ENCODE data around the gene RIMBP2. TPM values are rescaled to one million over a fixed set of nuclear protein-coding genes. Genes with fewer than 3 reads are reported as not detected.

The RIMBP2 gene
- total RNA-seq, 1 donor from 2014 or later: not detected

DNA sequence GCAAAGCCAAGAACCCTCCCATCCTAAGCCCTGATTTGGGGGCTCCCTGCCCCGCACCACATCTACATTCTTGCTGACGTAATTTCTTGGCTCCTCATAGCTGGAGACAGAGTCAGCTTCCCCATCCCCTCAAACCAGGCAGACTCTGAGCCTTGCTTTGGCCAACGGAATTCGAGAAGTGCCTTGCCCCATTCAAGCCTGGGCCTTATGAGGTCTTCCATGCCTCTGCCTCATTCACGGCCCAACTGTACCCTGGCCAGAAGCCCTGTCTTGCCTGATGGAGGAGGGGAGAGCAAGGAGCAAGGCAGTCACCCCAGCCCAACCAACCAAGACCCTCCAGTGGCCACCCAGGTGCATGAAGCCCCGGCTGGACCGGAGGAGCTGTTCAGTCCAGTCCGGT is 214.3 kb downstream of the RIMBP2 start:
- DNase-seq (ENCODE audit: low spot score): no peak
- no peak overlapping the region for H3K4me3 Mint-ChIP-seq
- intact Hi-C loops (cut with micrococcal nuclease): no loop called here
- no peaks in the 10 kb centered on the region for H3K4me1 Mint-ChIP-seq (ENCODE audit: low read depth)
- H3K36me3 Mint-ChIP-seq (ENCODE audit: low read depth): no peaks in the 10 kb centered on the region
- no peak overlapping the region for H3K27ac Mint-ChIP-seq
- no peaks in the 10 kb centered on the region for H3K9me3 Mint-ChIP-seq
- H3K27me3 Mint-ChIP-seq (ENCODE audit: insufficient read depth): no peaks in the 10 kb centered on the region

DNA sequence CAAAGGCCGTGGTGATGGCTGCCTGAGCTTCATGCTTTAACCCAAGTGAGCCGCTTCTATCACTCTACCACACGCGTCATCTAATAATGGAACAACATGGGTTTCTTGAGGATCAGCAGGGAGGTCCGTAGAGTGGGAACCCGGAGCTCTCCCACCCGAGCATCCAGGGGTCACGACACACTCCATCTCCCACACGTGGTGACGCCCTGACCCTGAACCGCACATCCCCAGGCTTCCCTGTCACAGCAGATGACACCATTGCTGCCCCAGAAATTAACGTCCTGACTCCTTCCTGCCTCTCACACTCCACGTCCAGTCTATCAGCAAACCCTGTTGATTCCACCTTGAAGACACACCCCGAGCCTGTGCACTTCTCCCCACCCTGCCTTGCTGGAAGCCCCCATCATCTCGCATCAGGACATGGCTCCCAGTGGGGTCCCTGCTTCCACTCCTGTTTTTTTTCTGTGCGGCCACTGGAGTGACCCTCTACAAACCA is 215.2 kb downstream of the RIMBP2 start:
- Mint-ChIP-seq H3K27ac (no peak overlapping the region), H3K27me3 (ENCODE audit: insufficient read depth) (no peaks in the 10 kb centered on the region)
- intact Hi-C loops (cut with micrococcal nuclease): no loop called here

DNA sequence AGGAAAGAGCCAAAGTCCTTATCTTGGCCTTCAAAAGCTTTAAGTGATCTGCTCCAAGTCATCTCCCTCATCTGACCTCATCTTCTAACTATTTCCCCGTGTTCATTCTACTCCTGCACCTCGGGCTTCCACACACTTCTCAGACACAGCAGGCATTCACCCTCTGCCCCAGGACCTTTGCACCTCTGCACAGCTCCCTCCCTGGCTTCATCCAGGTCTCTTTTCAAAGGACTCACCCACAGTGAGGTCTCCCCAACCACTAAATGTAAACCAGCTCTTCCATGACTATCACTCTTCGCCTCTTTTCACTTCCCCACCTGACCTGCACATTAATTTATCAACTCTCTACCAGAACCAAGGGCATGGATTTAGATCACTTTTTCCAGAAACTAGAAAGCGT is 216.6 kb downstream of the RIMBP2 start:
- intact Hi-C loops (cut with micrococcal nuclease): no loop called here
- no peak for DNase-seq (ENCODE audit: low spot score)
- H3K9me3 Mint-ChIP-seq: no peaks in the 10 kb centered on the region
- H3K36me3 Mint-ChIP-seq (ENCODE audit: low read depth): no peaks in the 10 kb centered on the region
- H3K4me3 Mint-ChIP-seq: no peak overlapping the region
- no peak overlapping the region for H3K27ac Mint-ChIP-seq
- H3K4me1 Mint-ChIP-seq (ENCODE audit: low read depth): no peaks in the 10 kb centered on the region
- no peaks in the 10 kb centered on the region for H3K27me3 Mint-ChIP-seq (ENCODE audit: insufficient read depth)

More for the DNA sequence above, 215.2 kb downstream of the RIMBP2 start:
- Mint-ChIP-seq H3K9me3 (no peaks in the 10 kb centered on the region), H3K36me3 (ENCODE audit: low read depth) (no peaks in the 10 kb centered on the region), H3K4me1 (ENCODE audit: low read depth) (no peaks in the 10 kb centered on the region), H3K4me3 (no peak overlapping the region)
- no peak for DNase-seq (ENCODE audit: low spot score)

DNA sequence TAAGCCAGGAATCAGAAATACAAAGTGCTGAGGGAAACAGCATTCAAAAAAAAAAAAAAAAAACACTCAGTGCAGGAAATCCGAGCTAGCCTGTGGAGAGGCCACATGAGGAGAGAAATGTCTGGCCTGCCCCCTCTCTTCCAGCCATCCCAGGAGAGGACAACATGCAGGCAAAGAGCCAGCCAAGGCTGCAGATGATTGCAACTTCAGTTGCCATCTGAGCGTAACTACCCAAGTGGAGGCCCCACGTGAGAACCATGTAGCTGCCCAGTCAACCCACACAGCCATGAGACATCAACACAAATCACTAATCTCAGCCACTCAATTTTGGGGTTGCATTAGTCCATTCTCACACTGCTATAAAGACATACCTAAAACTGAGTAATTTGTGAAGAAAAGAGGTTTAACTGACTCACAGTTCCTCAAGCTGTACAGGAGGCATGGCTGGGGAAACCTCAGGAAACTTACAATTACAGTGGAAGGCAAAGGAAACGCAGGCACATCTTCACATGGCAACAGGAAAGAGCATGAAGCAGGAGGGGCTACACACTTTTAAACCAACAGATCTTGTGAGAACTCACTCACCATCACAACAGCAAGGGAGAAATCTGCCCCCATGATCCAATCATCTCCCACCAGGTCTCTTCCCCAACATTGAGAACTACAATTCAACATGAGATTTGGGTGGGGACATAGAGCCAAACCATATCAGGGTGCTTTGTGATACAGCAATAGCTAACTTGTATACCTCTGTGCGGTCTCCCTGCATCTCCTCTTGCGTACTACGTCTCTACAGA is 217.3 kb downstream of the RIMBP2 start:
- Mint-ChIP-seq H3K4me3 (no peak overlapping the region), H3K9me3 (no peaks in the 10 kb centered on the region), H3K36me3 (ENCODE audit: low read depth) (no peaks in the 10 kb centered on the region), H3K27ac (no peak overlapping the region), H3K27me3 (ENCODE audit: insufficient read depth) (no peaks in the 10 kb centered on the region), H3K4me1 (ENCODE audit: low read depth) (no peaks in the 10 kb centered on the region)
- intact Hi-C loops (cut with micrococcal nuclease): no loop called here
- DNase-seq (ENCODE audit: low spot score): no peak

DNA sequence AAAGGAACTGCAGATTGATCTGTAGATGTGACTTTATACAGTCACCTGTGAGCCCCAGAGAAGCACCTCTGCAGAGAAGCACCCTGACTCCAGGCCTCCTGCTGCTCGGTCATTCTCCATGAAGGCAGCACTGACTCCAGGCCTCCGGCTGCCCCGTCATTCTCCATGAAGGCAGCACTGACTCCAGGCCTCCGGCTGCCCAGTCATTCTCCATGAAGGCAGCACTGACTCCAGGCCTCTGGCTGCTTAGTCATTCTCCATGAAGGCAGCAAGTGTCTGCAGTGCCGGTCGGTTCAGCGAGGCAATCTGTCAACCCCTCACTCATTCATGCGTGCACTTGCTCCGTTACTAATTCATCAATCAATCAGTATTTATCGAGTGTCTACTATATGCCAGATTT is 218.1 kb downstream of the RIMBP2 start:
- DNase-seq (ENCODE audit: low spot score): no peak
- Mint-ChIP-seq H3K27me3 (ENCODE audit: insufficient read depth) (no peaks in the 10 kb centered on the region), H3K4me3 (no peak overlapping the region)

DNA sequence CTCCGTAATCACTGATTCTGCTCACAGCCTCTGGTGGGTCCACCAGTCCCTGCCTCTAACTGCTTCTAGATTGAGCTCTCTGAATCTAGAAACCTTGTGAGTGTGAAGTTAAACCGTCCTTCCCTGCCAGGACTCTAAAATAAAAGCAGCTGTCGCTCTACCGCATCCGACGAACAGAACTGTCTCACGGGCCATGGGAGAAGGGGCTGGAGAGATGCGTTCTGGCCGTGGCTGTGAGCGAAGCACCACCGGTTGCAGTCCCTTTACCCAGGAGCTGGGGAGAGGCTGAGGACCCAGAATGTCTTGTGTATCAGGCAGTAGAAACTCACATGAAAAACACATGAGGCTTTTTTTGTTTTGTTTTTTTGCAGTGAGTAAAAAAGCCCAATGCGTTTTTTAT is 218.8 kb downstream of the RIMBP2 start:
- H3K9me3 Mint-ChIP-seq: no peaks in the 10 kb centered on the region
- intact Hi-C loops (cut with micrococcal nuclease): no loop called here
- no peaks in the 10 kb centered on the region for H3K27me3 Mint-ChIP-seq (ENCODE audit: insufficient read depth)
- H3K4me3 Mint-ChIP-seq: no peak overlapping the region
- H3K36me3 Mint-ChIP-seq (ENCODE audit: low read depth): no peaks in the 10 kb centered on the region
- DNase-seq (ENCODE audit: low spot score): no peak
- no peaks in the 10 kb centered on the region for H3K4me1 Mint-ChIP-seq (ENCODE audit: low read depth)
- H3K27ac Mint-ChIP-seq: no peak overlapping the region

More for the DNA sequence above, 218.1 kb downstream of the RIMBP2 start:
- H3K27ac Mint-ChIP-seq: no peak overlapping the region
- H3K9me3 Mint-ChIP-seq: no peaks in the 10 kb centered on the region
- H3K4me1 Mint-ChIP-seq (ENCODE audit: low read depth): no peaks in the 10 kb centered on the region
- no peaks in the 10 kb centered on the region for H3K36me3 Mint-ChIP-seq (ENCODE audit: low read depth)
- intact Hi-C loops (cut with micrococcal nuclease): no loop called here

DNA sequence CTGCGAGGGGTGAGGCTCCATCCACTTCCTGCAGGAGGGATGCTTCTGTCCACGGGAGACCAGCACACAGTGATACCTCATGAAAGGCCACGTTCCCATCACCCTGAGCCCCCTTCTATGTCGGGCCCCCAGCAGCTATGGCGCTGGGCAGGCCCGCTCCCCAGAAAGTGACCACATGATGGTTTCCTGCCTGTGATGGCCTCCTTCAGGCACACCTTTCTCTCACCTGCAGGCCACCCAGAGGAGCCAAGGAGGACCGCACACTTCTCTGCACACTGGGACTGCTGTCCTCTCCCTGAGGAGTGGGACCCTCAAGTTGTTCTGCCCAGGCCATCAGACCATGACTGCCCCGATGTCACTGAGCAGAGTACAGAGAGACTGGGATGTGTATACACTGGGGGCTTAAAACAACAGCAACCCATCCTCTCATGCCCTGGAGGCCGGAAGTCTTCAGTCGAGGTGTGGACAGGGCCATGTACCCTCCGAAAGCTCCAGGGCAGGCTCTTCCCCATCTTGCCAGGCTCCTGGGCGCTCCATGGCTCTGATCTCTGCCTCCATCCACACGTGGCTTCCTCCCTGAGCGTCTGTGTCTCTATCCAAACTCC is 219.5 kb downstream of the RIMBP2 start:
- H3K4me3 Mint-ChIP-seq: no peak overlapping the region
- H3K9me3 Mint-ChIP-seq: no peaks in the 10 kb centered on the region
- H3K36me3 Mint-ChIP-seq (ENCODE audit: low read depth): no peaks in the 10 kb centered on the region
- H3K27ac Mint-ChIP-seq: no peak overlapping the region
- intact Hi-C loops (cut with micrococcal nuclease): no loop called here
- DNase-seq (ENCODE audit: low spot score): no peak
- no peaks in the 10 kb centered on the region for H3K4me1 Mint-ChIP-seq (ENCODE audit: low read depth)
- no peaks in the 10 kb centered on the region for H3K27me3 Mint-ChIP-seq (ENCODE audit: insufficient read depth)

DNA sequence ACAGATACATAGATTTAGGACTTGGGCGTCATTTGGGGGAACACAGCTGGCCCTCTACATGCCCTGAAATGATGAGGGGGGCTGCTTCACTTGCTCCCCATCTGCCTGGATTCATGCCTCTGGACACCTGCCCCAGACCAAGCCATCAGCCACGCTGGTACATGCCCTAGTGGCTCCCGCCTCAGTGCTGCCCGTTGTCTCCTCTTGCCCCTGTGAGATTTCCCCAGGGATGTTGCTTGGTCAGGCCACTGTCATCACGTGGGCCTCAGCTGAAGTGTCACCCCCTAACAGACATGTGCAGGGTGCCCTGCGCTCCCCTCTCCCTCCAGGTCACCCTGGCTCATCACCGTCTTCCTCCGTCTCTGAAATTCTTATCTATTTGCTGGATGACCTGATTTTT is 220.9 kb downstream of the RIMBP2 start:
- Mint-ChIP-seq H3K9me3 (no peaks in the 10 kb centered on the region), H3K27me3 (ENCODE audit: insufficient read depth) (no peaks in the 10 kb centered on the region), H3K4me3 (no peak overlapping the region), H3K4me1 (ENCODE audit: low read depth) (no peaks in the 10 kb centered on the region), H3K27ac (no peak overlapping the region), H3K36me3 (ENCODE audit: low read depth) (no peaks in the 10 kb centered on the region)
- no peak for DNase-seq (ENCODE audit: low spot score)
- intact Hi-C loops (cut with micrococcal nuclease): no loop called here

DNA sequence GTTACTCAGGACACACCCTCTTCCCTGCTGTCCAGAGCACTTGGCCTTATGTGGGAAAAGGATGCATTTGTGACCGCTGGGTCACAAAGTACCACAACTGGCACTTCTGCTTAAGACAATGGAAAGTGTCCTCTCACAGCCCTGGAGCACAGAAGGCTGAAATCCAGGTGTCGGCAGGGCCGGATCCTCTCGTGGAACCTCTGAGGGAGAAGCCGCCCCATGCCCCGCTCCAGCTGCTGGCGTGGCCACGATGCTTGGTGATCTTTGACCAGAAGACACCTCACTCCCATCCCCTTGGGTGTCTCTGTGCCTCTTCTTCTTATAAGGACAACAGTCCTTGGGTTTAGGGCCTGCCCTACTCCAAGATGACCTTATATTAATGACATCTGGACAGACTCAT is 221.4 kb downstream of the RIMBP2 start:
- H3K27me3 Mint-ChIP-seq (ENCODE audit: insufficient read depth): no peaks in the 10 kb centered on the region
- H3K36me3 Mint-ChIP-seq (ENCODE audit: low read depth): no peaks in the 10 kb centered on the region
- H3K4me3 Mint-ChIP-seq: no peak overlapping the region
- no peaks in the 10 kb centered on the region for H3K9me3 Mint-ChIP-seq
- DNase-seq (ENCODE audit: low spot score): no peak
- H3K27ac Mint-ChIP-seq: no peak overlapping the region
- no peaks in the 10 kb centered on the region for H3K4me1 Mint-ChIP-seq (ENCODE audit: low read depth)
- intact Hi-C loops (cut with micrococcal nuclease): no loop called here

DNA sequence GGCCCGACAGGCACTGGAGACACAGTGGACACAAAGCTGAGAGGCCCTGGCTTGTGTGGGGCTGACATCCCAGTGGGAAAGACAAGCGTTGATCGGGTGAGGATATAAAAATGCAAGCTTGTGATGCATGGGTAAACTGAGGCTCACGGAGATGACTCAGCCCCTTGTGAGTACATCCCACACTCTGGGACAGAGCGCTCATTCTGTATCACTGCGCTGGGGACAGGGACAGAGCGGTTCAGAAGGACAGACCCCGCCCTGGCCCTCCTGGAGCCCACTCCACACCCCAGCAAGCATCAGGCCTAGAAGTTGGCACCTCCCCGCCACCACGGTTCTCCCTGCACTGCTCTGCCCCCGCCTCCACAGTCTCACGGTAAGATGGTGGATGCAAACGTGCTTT is 222.1 kb downstream of the RIMBP2 start:
- Mint-ChIP-seq H3K9me3 (no peaks in the 10 kb centered on the region), H3K27me3 (ENCODE audit: insufficient read depth) (no peaks in the 10 kb centered on the region), H3K4me3 (no peak overlapping the region), H3K27ac (no peak overlapping the region), H3K4me1 (ENCODE audit: low read depth) (no peaks in the 10 kb centered on the region), H3K36me3 (ENCODE audit: low read depth) (no peaks in the 10 kb centered on the region)
- DNase-seq (ENCODE audit: low spot score): no peak
- intact Hi-C loops (cut with micrococcal nuclease): no loop called here

DNA sequence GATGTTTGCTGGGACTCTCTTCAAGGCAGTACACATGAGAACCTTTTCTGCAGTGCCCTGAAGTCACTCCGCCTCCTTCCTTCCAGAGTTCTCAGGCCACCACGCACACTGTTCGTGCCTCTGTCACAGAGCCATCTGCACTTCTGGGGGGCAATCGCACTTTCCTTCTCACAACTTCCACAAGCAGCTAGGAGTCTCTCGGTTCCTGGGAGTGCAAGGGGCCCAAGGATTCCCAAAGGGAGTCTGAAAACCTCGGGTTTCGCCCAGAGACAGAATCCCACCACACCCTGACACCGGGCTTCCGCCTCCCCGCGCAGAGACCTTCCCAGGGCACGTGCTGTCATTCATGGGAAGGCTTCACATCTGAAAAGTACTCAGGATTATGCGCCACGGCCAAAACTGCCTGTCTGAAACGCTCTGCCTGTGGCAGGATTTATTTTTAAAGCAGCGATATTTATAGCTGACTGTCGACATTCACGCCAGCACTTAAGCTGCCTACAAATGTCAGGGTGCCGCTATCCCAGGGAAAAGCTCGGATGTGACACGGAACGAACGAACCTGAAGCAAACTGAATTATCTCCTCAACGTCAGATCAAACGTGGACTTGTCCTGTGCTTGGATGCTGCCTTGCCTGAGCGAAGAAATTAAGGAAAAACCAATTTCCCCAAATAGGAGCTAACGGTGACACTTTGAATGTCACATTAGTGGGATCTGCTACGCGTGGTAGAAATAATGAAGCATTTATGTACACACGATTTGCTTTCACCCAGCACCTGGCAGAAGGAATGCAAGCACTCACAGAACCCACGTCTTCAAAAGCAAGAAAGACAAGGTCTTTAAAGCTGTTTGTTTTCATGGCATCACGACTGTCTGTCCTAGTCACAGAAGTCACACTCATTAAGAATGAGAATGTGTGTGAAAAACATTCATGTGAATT is 224.4 kb downstream of the RIMBP2 start:
- intact Hi-C loops (cut with micrococcal nuclease): no loop called here
- no peak for DNase-seq (ENCODE audit: low spot score)
- Mint-ChIP-seq H3K9me3 (no peaks in the 10 kb centered on the region), H3K4me3 (no peak overlapping the region), H3K27ac (no peak overlapping the region), H3K4me1 (ENCODE audit: low read depth) (no peaks in the 10 kb centered on the region), H3K36me3 (ENCODE audit: low read depth) (no peaks in the 10 kb centered on the region), H3K27me3 (ENCODE audit: insufficient read depth) (no peaks in the 10 kb centered on the region)

DNA sequence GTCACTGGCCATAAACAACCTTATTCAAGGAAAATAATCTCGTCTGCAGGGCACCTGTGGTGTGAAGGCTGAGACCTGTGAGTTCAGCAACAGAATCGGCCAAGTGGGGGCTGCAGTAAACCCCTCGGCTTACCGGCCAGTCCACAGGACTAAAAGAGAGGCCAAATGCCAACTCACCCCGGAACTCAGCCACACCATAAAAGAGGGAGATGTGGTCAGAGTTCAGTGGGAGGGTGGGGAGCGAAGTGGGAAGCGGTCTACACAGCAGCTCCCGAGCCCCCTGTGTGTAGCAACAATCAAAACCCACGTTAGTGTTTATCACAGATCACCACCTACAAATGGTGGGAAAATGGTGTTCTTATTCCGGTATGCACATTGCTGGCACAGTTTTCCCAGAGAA is 225.4 kb downstream of the RIMBP2 start:
- Mint-ChIP-seq H3K36me3 (ENCODE audit: low read depth) (no peaks in the 10 kb centered on the region), H3K27ac (no peak overlapping the region), H3K4me3 (no peak overlapping the region), H3K4me1 (ENCODE audit: low read depth) (no peaks in the 10 kb centered on the region), H3K9me3 (no peaks in the 10 kb centered on the region), H3K27me3 (ENCODE audit: insufficient read depth) (no peaks in the 10 kb centered on the region)
- DNase-seq (ENCODE audit: low spot score): no peak
- intact Hi-C loops (cut with micrococcal nuclease): no loop called here

DNA sequence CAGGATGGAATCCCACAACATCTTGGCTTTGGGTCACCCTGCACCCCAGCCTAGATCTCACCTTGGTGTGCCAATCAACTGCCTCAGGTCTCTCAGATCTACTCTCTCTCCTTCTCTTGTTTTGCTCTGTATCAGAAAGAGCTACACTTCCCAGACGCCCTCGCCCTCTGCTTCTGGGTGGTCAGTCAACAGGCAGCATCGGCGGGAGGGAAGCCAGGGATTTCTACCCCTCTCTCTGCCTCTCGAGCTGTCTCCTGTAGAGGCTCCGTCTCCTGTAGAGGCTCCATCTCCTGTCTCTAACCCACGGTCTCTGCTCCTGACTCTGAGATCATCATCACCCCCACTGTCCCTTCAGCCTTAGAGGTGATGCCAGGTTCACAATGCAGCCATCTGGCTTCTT is 226.8 kb downstream of the RIMBP2 start:
- H3K4me3 Mint-ChIP-seq: no peak overlapping the region
- H3K4me1 Mint-ChIP-seq (ENCODE audit: low read depth): no peaks in the 10 kb centered on the region
- no peaks in the 10 kb centered on the region for H3K9me3 Mint-ChIP-seq
- H3K27me3 Mint-ChIP-seq (ENCODE audit: insufficient read depth): no peaks in the 10 kb centered on the region
- no peak for DNase-seq (ENCODE audit: low spot score)
- intact Hi-C loops (cut with micrococcal nuclease): no loop called here
- H3K36me3 Mint-ChIP-seq (ENCODE audit: low read depth): no peaks in the 10 kb centered on the region
- H3K27ac Mint-ChIP-seq: no peak overlapping the region

All from activated T-helper 1 cell treated with anti-CD3 and anti-CD28 coated beads, Interleukin-12 subunit alpha, Interleukin-12 subunit beta, Interleukin-2, Interleukin-4 antibody, amounts not matched to agents 30 ng/mL and 10 ng/mL and 1 ng/mL, durations not matched to agents 14 hours and 24 hours and 36 hours (primary cell).